Airway epithelial cell (primary cell): ENCODE results near the gene MID2. TPM values are rescaled to one million over a fixed set of nuclear protein-coding genes. Genes with fewer than 3 reads are reported as not detected.

Experiments
- total RNA-seq: library from RNA; depleted of rRNA; stranded (reverse); fragments of >200 nt; gene quantifications from 2 replicates; pipeline ENCODE4 v1.2.3, GENCODE V29; 2015

The MID2 gene, protein sequence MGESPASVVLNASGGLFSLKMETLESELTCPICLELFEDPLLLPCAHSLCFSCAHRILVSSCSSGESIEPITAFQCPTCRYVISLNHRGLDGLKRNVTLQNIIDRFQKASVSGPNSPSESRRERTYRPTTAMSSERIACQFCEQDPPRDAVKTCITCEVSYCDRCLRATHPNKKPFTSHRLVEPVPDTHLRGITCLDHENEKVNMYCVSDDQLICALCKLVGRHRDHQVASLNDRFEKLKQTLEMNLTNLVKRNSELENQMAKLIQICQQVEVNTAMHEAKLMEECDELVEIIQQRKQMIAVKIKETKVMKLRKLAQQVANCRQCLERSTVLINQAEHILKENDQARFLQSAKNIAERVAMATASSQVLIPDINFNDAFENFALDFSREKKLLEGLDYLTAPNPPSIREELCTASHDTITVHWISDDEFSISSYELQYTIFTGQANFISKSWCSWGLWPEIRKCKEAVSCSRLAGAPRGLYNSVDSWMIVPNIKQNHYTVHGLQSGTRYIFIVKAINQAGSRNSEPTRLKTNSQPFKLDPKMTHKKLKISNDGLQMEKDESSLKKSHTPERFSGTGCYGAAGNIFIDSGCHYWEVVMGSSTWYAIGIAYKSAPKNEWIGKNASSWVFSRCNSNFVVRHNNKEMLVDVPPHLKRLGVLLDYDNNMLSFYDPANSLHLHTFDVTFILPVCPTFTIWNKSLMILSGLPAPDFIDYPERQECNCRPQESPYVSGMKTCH
- 8.1 and 10.8 TPM in 2 replicates for total RNA-seq

DNA sequence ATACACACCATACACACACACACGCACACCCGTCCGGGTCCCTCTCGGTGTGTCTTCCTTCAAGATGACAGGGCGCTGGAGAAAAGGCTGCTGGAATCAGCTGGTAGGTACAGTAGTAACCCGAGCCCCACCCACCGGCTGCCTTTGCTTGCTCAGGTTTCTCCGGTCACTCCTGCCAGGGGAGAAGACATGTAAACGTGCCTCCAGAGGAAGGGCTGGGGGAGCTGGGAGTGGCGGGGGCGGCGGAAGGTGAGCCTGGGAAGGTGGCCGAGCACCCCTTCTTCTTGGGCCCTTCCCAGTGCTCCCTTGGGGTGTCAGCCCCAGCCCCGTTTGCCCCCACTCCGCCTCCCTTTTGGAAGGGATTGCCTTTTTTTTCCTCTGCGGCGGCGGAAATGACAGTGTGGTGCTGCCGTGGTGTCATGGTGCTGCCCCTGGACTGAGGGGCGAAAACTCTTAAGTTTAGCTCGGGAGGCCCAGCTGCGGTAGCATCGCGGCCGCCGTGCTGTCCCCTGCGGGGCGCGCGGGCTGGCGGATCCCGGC, at the start of gene MID2:
Gene MID2 (plus strand): TSS at position 169 of the 540 bp plus-strand sequence. CDS start 561 bp downstream, outside the sequence.

DNA sequence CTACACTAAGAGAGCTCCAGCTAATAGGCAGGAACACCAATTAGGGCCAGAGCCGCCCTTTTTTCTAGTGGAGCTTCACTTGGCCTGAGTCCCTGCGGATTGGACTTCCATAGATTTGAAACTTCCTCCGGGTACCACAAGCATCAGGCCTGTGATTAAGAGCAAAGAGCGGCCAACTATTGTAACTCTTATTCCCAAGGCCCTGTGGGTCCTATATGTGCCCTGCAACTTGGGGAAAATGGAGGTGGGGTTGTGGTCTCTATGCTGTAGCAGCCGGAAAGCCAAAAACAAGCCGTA, 48.2 kb upstream of the MID2 start, which contains the start of gene NCBP2L:
Gene NCBP2L (plus strand): TSS at position 198 of the 297 bp plus-strand sequence. CDS start 16,488 bp downstream, outside the sequence.

Other genes starting within 250 kb of the MID2 start
- 21.9 and 30.4 TPM in 2 replicates for gene PRPS1, start 197.4 kb upstream of the MID2 start, total RNA-seq
- 61.2 and 67.6 TPM in 2 replicates for gene TSC22D3, start 50.1 kb upstream of the MID2 start, total RNA-seq
- gene NCBP2L, start 48.1 kb upstream of the MID2 start, total RNA-seq = not detected in 2 replicates
- gene TEX13B, start 156.5 kb downstream of the MID2 start, total RNA-seq = not detected in 2 replicates
- 0.85 and 1.4 TPM in 2 replicates for gene VSIG1, start 219.2 kb downstream of the MID2 start, total RNA-seq